NCI-H2171 treated with DMSO at 0.1 percent for 48 hours (cell line): Measurements from ENCODE around the gene CDK7.
A peak's percentile ranks its signal among the peaks of the same experiment; 100 is the strongest.
"Not testable (repeated sequence)": the region's sequence is repeated elsewhere in the genome, so short reads cannot be mapped to it uniquely, and the experiment has no call there.

Experiments used
- DNase-seq: peaks from one replicate; lab custom pipeline; 2025; lab: John Stamatoyannopoulos, UW

CDK7 gene

DNA sequence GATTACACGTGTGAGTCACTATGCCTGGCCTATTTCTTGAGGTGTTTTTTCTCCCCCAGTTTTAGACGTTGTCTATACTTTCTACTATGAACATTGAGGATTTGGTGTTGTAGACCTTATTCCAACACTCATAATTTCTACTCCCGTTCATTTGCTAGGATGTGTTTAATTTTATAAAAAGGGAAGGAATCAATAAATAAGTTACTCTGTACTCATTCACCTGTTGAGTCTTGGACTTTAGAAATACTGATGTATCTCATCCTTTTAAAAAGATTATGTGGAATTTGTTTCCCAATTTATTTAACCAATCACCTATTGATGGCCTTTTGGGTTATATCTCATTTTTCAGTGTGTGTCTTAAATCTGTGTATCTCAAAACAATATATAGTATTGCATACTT lies 3.2 kb downstream of the CDK7 start:
- no peak for DNase-seq

DNA sequence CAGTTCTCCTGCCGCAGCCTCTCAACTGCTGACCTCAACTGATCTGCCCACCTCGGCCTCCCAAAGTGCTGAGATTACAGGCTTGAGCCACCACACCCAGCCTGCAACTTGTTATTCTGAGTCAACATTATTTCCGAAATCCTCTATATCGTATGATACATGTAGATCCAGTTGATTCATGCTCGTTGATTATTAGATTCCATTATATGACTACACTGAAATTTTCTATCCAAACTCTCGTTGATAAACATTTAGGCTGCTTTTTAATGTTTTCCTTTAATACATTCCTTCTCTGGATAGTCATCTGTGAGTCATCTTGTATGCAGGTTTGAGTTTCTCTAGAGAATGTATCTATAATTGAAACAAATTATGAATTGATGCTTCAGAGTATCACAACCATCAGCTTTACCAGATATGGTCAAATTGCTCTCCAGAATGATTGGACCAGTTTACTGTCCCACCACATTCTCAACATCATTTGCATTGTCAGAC lies 4.1 kb downstream of the CDK7 start:
- no peak for DNase-seq

DNA sequence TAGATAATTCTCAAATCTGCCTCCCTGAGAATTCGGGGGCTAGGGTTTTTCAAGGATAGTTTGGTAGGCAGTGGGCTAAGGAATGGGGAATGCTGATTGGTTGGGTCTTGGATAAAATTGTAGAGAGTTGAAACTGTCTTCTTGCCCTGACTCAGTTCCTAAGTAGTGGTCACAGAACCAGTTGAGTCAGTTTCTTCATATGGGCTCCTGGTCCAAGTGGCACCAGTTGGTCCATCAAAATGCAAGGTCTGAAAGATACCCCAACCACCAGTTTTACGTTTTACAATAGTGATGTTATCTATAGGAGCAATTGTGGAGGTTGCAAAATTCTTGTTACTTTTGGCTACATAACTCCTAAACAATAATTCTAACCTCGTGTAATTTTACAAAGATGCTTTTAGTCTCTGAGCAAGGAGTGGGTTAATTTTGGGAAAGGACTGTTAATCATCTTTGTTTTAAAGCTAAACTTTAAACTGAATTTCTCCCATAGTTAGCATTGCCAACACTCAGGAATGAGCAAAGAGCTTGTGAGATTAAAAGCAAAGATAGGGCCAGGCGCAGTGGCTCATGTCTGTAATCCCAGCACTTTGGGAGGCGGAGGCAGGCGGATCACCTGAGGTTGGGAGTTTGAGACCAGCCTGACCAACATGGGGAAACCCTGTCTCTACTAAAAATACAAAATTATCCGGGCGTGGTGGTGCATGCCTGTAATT lies 7.7 kb downstream of the CDK7 start:
- DNase-seq, result no peak

DNA sequence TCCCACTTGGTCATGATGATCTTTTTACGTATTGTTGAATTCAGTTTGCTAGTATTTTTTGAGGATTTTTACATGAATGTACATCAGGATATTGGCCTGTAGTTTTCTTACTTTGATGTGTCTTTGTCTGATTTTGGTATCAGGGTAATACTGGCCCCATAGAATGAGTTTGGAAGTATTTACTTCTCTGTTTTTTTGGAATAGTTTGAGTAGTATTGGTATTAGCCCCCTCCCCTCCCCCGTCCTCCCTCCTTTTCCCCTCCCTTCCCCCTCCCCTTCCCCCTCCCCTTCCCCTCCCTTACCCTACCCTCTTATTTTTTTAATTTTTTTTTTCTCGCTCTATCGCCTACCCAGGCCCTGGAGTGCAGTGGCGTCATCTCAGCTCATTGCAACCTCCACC lies 10.3 kb downstream of the CDK7 start:
- no peak for DNase-seq

DNA sequence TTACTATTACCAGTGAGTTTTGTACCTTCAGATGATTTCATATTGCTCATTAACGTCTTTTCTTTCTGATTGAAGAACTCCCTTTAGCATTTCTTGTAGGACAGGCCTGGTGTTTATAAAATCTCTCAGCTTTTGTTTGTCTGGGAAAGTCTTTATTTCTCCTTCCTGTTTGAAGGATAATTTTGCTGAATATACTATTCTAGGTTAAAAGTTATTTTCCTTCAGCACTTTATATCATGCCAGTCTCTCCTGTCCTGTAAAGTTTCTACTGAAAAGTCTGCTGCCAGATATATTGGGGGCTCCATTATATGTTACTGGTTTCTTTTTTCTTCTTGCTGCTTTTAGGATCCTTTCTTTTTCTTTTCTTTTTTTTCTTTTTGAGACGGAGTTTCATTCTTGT lies 13.3 kb downstream of the CDK7 start:
- no peak for DNase-seq

DNA sequence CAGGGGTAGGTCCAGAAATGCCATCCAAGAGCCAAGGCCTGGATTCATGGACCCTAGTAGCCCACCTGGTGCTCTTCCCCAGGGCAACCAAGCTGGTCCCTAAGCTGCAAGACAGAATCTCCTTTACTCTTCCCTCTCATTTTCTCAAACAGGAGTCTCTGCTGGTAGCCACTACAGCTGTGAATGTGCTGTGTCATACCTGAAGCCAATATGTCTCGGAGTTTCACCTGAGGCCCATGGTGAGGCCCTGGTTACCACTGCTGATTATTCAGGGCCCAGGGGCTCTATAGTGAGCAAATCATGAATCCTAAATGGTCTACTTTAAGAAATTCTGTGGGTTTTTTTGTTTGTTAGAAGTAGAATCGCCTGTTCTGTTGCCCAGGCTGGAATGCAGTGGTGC lies 15.9 kb downstream of the CDK7 start:
- DNase-seq, result no peak

DNA sequence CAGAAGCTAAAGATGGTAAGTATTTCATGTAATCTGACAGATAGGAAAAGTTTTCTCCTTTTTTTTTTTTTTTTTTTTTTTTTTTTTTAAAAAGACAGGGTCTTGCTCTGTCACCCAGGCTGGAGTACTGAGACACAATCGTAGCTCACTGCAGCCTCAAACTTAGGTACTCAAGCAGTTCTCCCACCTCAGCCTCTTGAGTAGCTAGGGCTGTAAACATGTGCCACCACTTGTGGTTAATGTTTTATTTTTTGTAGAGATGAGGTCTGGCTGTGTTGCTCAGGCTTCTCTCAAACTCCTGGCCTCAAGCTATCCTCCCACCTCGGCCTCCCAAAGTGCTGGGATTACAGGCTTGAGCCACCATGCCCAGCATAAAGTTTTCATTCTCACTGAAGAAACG lies 17.8 kb downstream of the CDK7 start:
- DNase-seq, result no peak

DNA sequence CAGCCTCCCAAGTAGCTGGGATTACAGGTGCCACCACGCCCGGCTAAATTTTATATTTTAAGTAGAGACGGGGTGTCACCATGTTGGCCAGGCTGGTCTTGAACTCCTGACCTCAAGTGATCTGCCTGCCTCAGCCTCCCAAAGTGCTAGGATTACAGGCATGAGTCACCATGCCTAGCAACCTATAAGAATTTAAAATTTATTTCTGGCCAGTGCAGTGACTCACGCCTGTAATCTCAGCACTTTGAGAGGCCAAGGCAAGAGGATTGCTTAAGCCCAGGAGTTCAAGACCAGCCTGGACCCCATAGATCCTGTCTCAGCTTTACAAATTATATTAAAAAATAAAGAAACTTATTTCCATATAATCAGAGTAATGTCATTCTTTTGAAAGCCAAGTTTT lies 21.3 kb downstream of the CDK7 start:
- DNase-seq, result not testable (repeated sequence)

DNA sequence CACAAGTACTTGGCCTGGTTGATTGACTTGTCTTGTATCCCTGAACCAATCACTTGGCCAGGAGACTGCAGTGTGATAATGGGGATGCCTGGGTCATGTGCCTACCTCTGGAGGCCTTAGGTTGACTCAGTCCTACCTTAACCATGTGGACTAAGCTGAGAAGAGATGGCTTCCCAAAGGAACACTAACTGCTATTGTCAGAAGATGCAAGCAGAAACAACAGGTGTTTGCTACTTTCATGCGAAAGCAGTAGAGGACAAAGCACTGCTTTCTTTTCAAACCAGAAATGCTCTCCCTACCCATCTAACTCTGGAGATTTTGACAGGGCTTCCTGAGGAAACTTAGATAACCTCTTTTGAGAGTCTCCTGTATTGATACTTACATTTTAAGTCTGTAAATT lies 22.9 kb downstream of the CDK7 start:
- DNase-seq, result no peak

DNA sequence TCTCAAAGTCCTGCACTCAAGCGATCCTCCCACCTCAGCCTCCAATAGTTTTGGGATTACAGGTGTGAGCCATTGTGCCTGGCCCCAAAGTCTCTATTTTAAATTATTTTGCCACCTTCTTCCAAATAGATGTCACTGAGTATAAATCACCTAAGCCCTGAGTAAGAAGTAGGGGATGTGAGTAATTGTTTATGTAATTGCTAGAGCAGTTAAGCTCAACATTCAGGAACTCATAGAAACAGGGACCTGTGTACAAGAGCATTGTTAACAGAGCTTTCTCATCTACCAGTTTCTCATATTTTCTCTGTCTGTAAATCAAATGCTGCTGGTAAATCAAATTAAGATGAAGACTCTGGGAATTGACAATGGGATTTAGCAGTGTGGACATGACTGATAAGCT lies 26.3 kb downstream of the CDK7 start:
- no peak for DNase-seq

DNA sequence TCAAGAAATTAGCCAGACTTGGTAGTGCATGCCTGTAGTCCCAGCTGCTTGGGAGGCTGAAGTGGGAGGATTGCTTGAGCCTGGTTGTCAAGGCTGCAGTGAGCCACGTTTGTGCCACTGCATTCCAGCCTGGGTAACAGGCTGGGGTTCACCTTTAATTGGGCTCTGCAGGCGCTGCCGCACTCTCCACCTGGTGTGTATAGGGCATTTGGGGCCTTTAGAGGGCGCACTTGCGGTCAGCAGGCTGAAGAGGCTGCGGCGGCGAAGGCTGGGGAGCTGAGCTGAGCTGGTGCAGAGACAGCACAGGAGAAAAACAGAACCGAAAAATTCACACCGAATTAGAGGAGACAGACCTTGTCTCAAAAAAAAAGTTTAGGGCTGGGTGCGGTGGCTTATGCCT lies 31.2 kb downstream of the CDK7 start:
- DNase-seq, result no peak

DNA sequence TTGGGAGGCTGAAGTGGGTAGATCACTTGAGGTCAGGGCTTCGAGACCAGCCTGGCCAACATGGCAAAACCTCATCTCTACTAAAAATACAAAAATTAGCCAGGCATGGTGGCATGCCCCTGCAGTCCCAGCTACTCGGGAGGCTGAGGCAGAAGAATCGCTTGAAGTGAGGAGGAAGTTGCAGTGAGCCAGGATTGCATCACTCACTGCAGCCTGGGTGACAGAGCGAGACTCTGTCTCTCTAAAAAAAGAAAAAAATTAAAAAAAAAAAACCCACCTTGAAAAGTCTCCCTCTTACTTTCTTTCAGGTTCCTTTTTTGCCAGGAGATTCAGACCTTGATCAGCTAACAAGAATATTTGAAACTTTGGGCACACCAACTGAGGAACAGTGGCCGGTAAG lies 34.2 kb downstream of the CDK7 start:
- no peak for DNase-seq

DNA sequence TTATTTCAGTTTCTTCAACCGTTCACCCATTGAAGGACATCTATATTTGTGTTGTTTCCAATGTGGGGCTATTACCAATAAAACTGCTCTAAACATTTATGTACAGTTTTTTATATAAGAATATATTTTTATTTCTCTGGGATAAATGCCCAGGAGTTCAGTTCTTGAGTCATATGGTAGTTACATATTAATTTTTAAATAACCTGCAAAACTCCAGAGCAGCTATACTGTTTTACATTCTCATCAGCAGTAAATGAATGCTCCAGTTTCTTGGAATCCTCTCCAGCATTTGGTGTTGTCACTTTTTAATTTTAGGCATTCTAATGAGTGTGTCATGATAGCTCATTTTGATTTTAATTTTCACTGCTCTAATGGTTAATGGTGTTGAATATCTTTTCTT lies 36.2 kb downstream of the CDK7 start:
- no peak for DNase-seq

DNA sequence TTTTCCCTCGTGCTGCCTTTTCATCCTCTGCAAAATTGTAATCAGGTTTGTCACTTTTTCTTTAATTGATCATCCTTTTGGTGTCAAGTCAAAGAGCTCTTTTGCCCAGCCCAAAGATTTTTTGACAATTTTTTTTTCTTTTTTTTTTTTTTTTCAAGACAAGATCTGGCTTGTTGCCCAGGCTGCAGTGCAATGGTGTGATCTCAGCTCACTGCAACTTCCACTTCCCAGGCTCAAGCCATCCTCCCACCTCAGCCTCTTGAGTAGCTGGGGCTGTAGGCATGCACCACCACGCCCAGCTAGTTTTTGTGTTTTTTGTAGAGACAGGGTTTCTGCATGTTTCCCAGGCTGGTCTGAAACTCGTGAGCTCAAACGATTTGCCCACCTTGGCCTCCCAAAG lies 36.7 kb downstream of the CDK7 start:
- DNase-seq, result peak; percentile 12

DNA sequence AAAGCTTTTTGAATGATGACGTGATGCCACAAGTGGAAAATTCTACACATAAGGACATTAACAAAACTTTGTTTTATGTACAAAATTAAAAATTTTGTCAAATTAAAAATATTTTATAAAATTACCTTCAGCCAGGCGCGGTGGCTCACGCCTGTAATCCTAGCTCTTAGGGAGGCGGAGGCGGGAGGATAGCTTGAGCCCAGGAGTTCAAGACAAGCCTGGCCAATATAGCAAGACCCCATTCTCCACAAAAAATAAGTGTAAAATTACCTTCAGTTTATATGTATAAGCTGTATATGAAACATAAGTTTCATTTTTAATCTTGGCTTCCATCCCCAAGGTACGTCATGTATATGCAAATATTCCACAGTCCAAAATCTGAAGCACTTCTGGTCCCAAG lies 40.9 kb downstream of the CDK7 start:
- no peak for DNase-seq

DNA sequence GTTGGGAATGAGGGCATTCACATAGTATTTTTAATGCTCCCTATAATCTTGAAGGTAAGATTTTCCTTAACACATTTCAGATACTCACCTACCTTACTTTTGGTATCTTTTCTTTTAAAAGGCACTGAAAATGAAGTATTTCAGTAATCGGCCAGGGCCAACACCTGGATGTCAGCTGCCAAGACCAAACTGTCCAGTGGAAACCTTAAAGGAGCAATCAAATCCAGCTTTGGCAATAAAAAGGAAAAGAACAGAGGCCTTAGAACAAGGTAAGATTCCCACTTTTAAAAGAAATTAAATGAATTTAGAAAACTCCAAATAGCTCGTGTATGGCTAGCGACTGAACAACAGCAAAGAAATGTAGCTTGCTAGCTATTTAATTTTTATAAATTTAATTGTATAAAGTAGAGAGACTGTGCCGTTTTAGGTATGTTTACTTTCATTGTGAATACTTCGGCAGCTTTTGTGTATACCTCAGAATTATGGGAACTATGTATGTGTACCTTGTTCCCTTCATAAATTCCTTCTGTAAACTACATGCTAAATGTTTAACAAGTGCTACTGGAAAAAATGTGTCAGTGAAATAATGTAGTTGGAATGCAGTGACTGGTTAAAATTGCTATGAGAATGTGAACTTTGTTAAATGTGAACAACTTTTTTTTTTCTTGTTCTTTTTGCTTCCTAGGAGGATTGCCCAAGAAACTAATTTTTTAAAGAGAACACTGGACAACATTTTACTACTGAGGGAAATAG lies 41.9 kb downstream of the CDK7 start:
- DNase-seq, result no peak

DNA sequence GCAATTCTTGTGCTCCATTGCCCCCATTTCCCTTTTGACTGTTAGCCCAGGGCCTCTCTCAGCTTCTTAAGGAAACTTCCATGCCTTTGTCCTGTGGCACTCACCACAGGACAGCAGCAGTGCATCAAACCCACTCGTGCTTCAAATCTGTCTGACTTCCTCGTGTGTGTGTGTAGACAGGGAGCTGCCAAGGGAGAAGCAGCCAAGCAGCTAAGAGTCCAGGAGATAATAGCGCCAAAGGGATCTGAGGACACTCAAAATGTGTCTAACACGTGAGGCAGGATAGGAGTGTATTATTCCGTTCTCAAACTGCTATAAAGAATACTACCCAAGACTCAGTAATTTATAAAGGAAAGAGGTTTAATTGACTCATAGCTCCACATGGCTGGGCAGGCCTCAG lies 44.8 kb downstream of the CDK7 start:
- no peak for DNase-seq

DNA sequence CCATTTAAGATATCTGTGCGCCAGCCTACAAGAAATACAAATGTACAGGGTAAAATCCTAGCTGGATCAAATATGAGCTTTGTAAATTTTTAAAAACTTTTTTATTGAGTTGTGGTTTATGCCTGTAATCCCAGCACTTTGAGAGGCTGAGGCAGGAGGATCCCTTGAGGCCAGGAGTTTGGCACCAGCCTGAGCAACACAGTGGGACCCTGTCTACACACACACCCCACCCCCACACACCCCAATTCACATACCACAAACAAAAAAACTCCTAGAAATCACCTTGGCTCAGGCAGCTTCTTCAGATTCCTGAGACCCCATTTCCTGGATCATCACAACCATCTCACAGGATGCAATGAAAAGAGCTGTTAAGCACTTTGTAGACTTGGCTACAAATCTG lies 46.4 kb downstream of the CDK7 start:
- no peak for DNase-seq

DNA sequence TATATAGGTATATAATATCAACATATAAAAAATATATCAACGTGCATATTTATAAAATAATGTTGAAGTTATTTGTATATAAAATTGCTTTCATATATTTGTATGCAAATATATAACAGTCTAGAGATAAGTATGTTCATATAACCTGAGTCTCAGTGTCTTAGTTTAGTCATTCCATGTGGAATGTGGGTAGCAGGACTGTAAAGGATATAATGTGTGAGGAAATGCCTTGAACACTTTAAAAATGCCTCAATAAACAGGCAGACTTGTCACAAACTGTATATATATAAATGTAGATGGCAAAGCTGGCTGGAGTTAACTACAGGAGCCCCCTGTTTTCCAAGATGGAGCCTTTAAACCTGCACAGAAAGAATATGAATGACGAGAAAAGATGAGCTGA lies 49.5 kb downstream of the CDK7 start:
- no peak for DNase-seq

DNA sequence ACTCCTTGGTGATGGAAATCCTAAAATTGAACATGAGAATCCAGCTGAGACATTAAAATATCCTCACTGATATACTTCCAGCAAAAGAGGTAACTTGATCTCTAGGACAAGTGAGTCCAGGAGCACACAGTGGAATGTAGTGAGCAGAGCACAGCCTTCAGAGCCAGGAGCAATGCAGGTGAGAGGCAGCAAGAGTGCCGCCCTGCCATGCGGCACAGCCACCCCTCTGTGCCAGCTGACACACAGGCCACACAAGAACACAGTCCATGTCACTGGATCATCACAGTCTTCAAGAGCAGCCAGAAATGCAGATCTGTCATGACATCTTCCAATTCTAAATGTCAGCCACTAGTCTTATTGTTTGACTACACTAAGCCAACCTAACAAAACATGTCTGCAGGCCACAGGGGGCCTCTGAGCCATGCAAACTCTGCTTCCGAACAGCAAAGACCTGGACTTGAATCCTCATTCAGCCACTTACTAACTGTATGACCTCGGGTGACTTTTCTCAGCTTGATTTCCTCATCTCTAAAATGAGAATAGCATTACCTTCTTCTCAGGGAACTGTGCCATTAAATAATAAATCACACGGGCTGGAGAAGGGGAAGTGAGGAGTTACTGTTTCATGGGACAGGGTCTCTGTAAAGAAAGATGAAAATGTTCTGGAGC lies 50.9 kb downstream of the CDK7 start:
- DNase-seq, result no peak

DNA sequence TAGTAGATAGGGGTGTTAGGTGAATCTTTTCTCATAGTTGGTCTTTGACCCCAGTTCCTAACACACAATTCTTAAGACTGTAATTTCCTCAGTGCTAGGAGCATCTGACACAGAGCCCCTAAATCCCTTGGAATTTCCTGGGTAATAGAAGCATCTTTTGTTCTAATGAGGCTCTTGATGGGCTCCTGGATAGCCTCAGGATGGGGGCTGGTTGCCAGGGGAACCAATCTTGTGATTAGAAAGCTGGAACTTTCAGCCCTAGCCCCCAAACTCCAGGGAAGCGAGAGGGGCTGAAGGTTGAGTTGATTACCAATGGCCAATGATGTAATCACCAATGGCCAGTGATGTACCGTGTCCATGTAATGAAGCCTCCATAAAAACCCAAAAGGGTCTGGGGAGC lies 53.4 kb downstream of the CDK7 start:
- no peak for DNase-seq

DNA sequence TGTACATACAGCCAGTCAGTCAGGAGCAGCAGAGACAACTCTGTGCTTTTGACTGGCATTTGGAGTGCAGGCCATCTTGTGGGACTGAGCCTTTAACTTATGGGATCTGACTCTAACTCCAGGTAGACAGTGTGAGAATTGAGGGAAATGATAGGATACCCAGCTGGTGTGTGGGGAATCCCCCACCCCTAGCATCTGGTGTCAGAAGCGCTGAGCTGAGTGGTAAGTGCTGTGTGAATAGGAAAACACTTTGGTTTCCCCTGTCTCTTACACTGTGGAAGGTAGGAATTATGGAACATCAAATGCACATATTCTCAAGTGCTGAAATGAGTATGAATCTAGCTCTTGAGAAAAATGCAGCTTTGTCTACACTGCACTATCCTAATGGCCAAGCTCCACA lies 54.0 kb downstream of the CDK7 start:
- DNase-seq, result peak; percentile 18

DNA sequence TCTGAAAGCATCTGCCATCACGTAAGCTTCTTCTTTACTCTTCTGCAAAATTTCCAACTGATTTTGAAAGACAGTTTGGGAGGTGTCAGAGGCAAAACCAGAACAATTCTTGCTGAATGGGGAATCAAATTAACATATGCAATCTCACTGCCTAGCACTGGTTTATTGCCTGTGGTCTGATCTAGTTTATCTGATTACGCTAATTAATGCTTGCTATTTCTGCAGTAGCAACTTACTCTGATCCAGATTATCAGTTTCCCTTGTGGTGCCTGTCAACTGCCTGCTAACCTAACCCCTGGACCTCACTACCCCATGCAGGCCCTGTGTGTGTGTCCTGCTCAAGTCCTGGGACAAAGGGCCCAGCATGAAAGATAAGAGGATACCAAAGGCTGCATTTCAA lies 57.6 kb downstream of the CDK7 start:
- no peak for DNase-seq
